Caco-2 (cell line): ENCODE measurements around the gene STK32B. TPM values are rescaled to one million over a fixed set of nuclear protein-coding genes. Genes with fewer than 3 reads are reported as not detected.
"Not testable (repeated sequence)": the region's sequence is repeated elsewhere in the genome, so short reads cannot be mapped to it uniquely, and the experiment has no call there.

ENCODE experiments used
- BruUV-seq: library from RNA; stranded (reverse); fragments of 400-500 nt; replicated peaks from 2 replicates; lab custom pipeline; 2021; lab: Mats Ljungman, UMichigan
- CTCF ChIA-PET: fragments of 300-600 bp; sonication (Branson Sonifier 250); formaldehyde crosslinking; loops from one replicate; lab custom pipeline; 2022; ENCODE audit warnings: antibody characterized with exemption; lab: Charles Lee
- POLR2A ChIA-PET: fragments of 300-600 bp; sonication (Branson Sonifier 250); formaldehyde crosslinking; loops from one replicate; lab custom pipeline; 2022; ENCODE audit warnings: antibody characterized with exemption; lab: Charles Lee
- DNase-seq, 2 experiments: peaks; one replicate each; pipeline versions ENCODE4 v3.0.0 to v3.0.0-alpha.2; 2020 to 2022
- H3K27me3 ChIP-seq: replicated peaks from 2 replicates; pipeline ENCODE4 v1.6.0; 2011; ENCODE audit warnings: low read length; ENCODE audit not compliant: control insufficient read depth, insufficient read depth
- H3K36me3 ChIP-seq: 2 replicates; pipeline ENCODE4 v1.5.1; 2011; ENCODE audit warnings: low read length; ENCODE audit not compliant: control insufficient read depth, insufficient read depth
- H3K4me1 ChIP-seq: fragments of 250-450 bp; sonication (Bioruptor Pico); 2 replicates; pipeline ENCODE4 v1.5.1; 2020; ENCODE audit warnings: mild to moderate bottlenecking
- H3K4me3 ChIP-seq: 2 replicates; pipeline ENCODE4 v1.5.1; 2011; ENCODE audit warnings: low read depth, mild to moderate bottlenecking, control low read depth, low read length
- H3K9me3 ChIP-seq: fragments of 250-450 bp; sonication (Bioruptor Pico); 2 replicates; pipeline ENCODE4 v1.5.1; 2020; ENCODE audit warnings: mild to moderate bottlenecking, moderate library complexity
- H3K27ac Mint-ChIP-seq: one replicate; pipeline ENCODE4 v1.8.0; 2022; ENCODE audit warnings: mixed read lengths; ENCODE audit not compliant: unreplicated experiment
- H3K27me3 Mint-ChIP-seq: one replicate; pipeline ENCODE4 v1.8.0; 2022; ENCODE audit warnings: mixed read lengths; ENCODE audit not compliant: insufficient read depth, unreplicated experiment
- H3K36me3 Mint-ChIP-seq: one replicate; pipeline ENCODE4 v1.8.0; 2022; ENCODE audit warnings: mild to moderate bottlenecking, mixed read lengths; ENCODE audit not compliant: insufficient read depth, unreplicated experiment
- H3K4me1 Mint-ChIP-seq: one replicate; pipeline ENCODE4 v1.8.0; 2022; ENCODE audit warnings: low read depth, mixed read lengths; ENCODE audit not compliant: unreplicated experiment
- H3K4me3 Mint-ChIP-seq: one replicate; pipeline ENCODE4 v1.8.0; 2022; ENCODE audit warnings: mild to moderate bottlenecking, moderate library complexity, mixed read lengths; ENCODE audit not compliant: unreplicated experiment
- H3K9me3 Mint-ChIP-seq: one replicate; pipeline ENCODE4 v1.8.0; 2022; ENCODE audit warnings: mixed read lengths; ENCODE audit not compliant: unreplicated experiment
- intact Hi-C: fragments of 100-400 bp; cut with micrococcal nuclease; formaldehyde crosslinking; loops from one replicate; pipeline ENCODE4 v1.10.0; 2022; ENCODE audit not compliant: unreplicated experiment
- total RNA-seq: library from RNA; stranded (reverse); gene quantifications from 2 replicates; pipeline ENCODE4 v1.2.3, GENCODE V29; 2022
- TF ChIP-seq, protein P1 (sequence below), 2 experiments: fragments of 200-600 bp in 1 of 2; IDR thresholded peaks; 1 replicate in 1 of 2; 2 replicates in 1 of 2; pipeline versions ENCODE4 v1.5.1 to v1.8.0; 2011 to 2022; ENCODE audit warnings: antibody characterized with exemption in 1 of 2, control low read depth in 1 of 2, inconsistent platforms in 1 of 2, low read depth in 1 of 2, low read length in 1 of 2, mild to moderate bottlenecking in 1 of 2, moderate library complexity in 1 of 2; ENCODE audit not compliant: insufficient read depth in 1 of 2, severe bottlenecking in 1 of 2, unreplicated experiment in 1 of 2

The STK32B gene
- total RNA-seq, 1 experiment from 2014 or later = 11.2 TPM

DNA sequence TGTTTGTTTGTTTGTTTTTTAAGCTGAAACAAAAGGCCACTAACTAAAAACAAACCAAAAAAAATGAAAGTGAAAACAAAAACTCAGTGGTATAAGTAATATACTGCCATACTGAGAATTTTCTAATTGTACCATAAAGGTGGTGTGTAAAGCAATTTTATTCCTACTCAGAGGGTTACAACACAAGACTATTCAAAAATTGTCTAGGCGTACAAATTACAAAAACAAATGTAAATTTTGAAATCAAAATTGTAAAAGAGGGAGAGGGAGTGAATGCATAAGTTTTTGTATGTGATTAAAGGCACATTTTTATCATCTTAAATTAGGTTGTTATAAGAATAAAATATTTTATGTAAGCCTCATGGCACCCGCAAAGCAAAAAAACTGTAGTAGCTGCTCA is 232.6 kb downstream of the STK32B start:
- Mint-ChIP-seq H3K36me3 (no peaks in the 10 kb centered on the region), H3K9me3 (no peaks in the 10 kb centered on the region), H3K4me1 (peaks cover 4% of the 10 kb centered on the region), H3K27me3 (peaks cover 2% of the 10 kb centered on the region), H3K27ac (no peak overlapping the region), H3K4me3 (no peak overlapping the region)
- ChIA-PET POLR2A (no interaction called here), CTCF (no interaction called here)
- DNase-seq = no peak
- Histone ChIP-seq H3K4me3 (no peak overlapping the region), H3K9me3 (no peaks in the 10 kb centered on the region), H3K4me1 (no peaks in the 10 kb centered on the region), H3K27me3 (no peaks in the 10 kb centered on the region), H3K36me3 (no peaks in the 10 kb centered on the region)
- TF ChIP-seq, protein P1, sequence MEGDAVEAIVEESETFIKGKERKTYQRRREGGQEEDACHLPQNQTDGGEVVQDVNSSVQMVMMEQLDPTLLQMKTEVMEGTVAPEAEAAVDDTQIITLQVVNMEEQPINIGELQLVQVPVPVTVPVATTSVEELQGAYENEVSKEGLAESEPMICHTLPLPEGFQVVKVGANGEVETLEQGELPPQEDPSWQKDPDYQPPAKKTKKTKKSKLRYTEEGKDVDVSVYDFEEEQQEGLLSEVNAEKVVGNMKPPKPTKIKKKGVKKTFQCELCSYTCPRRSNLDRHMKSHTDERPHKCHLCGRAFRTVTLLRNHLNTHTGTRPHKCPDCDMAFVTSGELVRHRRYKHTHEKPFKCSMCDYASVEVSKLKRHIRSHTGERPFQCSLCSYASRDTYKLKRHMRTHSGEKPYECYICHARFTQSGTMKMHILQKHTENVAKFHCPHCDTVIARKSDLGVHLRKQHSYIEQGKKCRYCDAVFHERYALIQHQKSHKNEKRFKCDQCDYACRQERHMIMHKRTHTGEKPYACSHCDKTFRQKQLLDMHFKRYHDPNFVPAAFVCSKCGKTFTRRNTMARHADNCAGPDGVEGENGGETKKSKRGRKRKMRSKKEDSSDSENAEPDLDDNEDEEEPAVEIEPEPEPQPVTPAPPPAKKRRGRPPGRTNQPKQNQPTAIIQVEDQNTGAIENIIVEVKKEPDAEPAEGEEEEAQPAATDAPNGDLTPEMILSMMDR (IDR thresholded peaks at IDR 0.05; ENCODE audit: insufficient read depth in 1 of 2, low read depth in 1 of 2, low read length in 1 of 2, severe bottlenecking in 1 of 2, unreplicated experiment in 1 of 2) = no peak
- intact Hi-C loops = no loop called here
- no TSS peak for BruUV-seq

DNA sequence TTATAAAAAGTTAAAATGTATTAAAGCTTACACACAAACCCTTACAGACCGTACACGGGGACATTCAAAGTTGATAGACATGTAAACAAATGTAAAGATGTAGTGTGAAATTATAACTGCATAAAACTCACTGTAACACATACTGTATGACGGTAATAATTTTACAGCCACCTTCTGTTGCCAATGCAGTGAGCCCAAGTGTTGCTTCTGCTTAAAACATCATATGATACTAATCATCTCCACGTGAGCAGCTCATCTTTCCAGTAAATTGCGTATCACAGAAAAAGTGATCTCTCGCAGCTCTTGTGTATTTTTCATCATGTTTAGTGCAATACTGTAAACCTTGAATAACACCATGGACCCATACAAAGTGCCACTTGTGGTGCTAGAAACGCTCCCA is 233.2 kb downstream of the STK32B start:
- Histone ChIP-seq H3K9me3 (no peaks in the 10 kb centered on the region), H3K27me3 (no peaks in the 10 kb centered on the region), H3K4me3 (no peak overlapping the region), H3K4me1 (no peaks in the 10 kb centered on the region), H3K36me3 (no peaks in the 10 kb centered on the region)
- Mint-ChIP-seq H3K27ac (no peak overlapping the region), H3K36me3 (no peaks in the 10 kb centered on the region), H3K4me1 (no peaks in the 10 kb centered on the region), H3K4me3 (no peak overlapping the region), H3K27me3 (peaks cover 2% of the 10 kb centered on the region), H3K9me3 (no peaks in the 10 kb centered on the region)
- intact Hi-C loops = no loop called here
- no peak for DNase-seq
- POLR2A ChIA-PET = no interaction called here
- CTCF ChIA-PET = no interaction called here
- TF ChIP-seq, protein P1 (IDR thresholded peaks at IDR 0.05; ENCODE audit: insufficient read depth in 1 of 2, low read depth in 1 of 2, low read length in 1 of 2, severe bottlenecking in 1 of 2, unreplicated experiment in 1 of 2) = no peak
- BruUV-seq = no TSS peak

DNA sequence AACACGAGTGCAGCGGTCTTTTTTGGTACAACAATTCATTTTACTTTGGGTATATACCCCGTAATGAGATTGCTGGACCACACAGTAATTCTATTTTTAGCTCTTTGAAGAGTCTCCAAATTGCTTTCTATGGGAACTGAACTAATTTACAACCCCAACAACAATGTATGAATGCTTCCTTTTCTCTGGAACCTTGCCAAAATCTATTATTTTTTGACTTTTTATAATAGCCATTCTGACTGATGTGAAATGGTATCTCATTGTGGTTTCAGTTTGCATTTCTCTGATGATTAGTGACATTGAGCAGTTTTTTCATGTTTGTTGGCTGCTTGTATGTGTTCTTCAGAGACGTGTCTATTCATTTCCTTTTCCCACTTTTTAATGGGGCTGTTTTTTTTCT is 240.8 kb downstream of the STK32B start:
- CTCF ChIA-PET = no interaction called here
- no TSS peak for BruUV-seq
- Histone ChIP-seq H3K27me3 (no peaks in the 10 kb centered on the region), H3K36me3 (no peaks in the 10 kb centered on the region), H3K4me3 (no peak overlapping the region), H3K4me1 (no peaks in the 10 kb centered on the region), H3K9me3 (no peaks in the 10 kb centered on the region)
- Mint-ChIP-seq H3K27me3 (peaks cover 5% of the 10 kb centered on the region), H3K4me1 (no peaks in the 10 kb centered on the region), H3K27ac (no peak overlapping the region), H3K4me3 (no peak overlapping the region), H3K9me3 (no peaks in the 10 kb centered on the region), H3K36me3 (no peaks in the 10 kb centered on the region)
- intact Hi-C loops = no loop called here
- POLR2A ChIA-PET = no interaction called here
- DNase-seq = no peak
- TF ChIP-seq, protein P1 (IDR thresholded peaks at IDR 0.05; ENCODE audit: insufficient read depth in 1 of 2, low read depth in 1 of 2, low read length in 1 of 2, severe bottlenecking in 1 of 2, unreplicated experiment in 1 of 2) = no peak

DNA sequence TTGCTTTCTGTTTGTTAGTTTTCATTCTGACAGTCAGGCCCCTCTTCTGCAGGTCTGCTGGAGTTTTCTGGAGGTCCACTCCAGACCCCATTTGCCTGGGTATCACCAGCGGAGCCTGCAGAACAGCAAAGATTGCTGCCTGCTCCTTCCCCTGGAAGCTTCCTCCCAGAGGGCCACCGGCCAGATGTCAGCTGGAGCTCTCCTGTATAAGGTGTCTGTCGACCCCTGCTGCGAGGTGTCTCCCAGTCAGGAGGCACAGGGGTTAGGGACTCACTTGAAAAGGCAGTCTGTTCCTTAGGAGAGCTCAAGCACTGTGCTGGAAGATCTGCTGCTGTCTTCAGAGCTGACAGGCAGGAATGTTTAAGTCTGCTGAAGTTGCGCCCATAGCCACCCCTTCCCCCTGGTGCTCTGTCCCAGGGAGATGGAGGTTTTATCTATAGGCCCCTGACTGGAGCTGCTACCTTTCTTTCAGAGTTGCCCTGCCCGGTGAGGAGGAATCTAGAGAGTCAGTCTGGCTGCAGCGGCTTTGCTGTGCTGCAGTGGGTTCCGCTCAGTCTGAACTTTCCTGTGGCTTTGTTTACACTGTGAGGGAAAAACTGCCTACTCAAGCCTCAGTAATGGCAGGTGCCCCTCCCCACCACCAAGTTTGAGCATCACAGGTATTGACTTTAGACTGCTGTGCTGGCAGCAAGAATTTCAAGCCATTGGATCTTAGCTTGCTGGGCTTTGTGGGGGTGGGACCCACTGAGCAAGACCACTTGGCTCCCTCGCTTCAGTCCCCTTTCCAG is 246.9 kb downstream of the STK32B start:
- POLR2A ChIA-PET, H3K27me3 ChIP-seq, H3K27ac Mint-ChIP-seq, H3K36me3 Mint-ChIP-seq, H3K36me3 ChIP-seq, H3K4me1 Mint-ChIP-seq, BruUV-seq, H3K4me3 Mint-ChIP-seq, H3K9me3 Mint-ChIP-seq, intact Hi-C loops, DNase-seq, H3K4me1 ChIP-seq, H3K4me3 ChIP-seq, CTCF ChIA-PET, H3K27me3 Mint-ChIP-seq, H3K9me3 ChIP-seq: not testable (repeated sequence)
